Stimulated activated CD8-positive, alpha-beta memory T cell treated with anti-CD3 and anti-CD28 coated beads, Interleukin-4, amount 100 ng/mL, for 4 hours (primary cell): ENCODE measurements around the gene DCAF15.
"Not testable (repeated sequence)": the region's sequence is repeated elsewhere in the genome, so short reads cannot be mapped to it uniquely, and the experiment has no call there.

Experiments
- DNase-seq, 2 donors: peaks; one replicate each; pipeline ENCODE4 v3.0.0-alpha.2; 2020; ENCODE audit warnings: low read depth in 2 of 2, low spot score in 1 of 2

DCAF15 gene

GRCh38 chr19:13952154-13952930 lies at the start of gene DCAF15:
TSS of gene DCAF15 (plus strand) at chr19:13952509. CDS start at chr19:13952513, 4 bp downstream.
- peak; percentile 98 for DNase-seq

GRCh38 chr19:13902993-13903555 lies 49.2 kb upstream of the DCAF15 start:
- no peak for DNase-seq

- peak; percentile 90 to 92 for DNase-seq
Measured at GRCh38 chr19:13905634-13906520, 46.4 kb upstream of the DCAF15 start, which contains the start of the genes BRME1 and CC2D1A. TSS of gene BRME1 (minus strand) at chr19:13906117. CDS start at chr19:13904892, 1,225 bp downstream. TSS of gene CC2D1A (plus strand) at chr19:13906201. CDS start at chr19:13906442, 241 bp downstream.

GRCh38 chr19:13906521-13906904 lies 45.8 kb upstream of the DCAF15 start:
- no peak for DNase-seq

GRCh38 chr19:13906910-13907309 lies 45.4 kb upstream of the DCAF15 start:
- no peak for DNase-seq

GRCh38 chr19:13908674-13909073 lies 43.6 kb upstream of the DCAF15 start:
- no peak for DNase-seq

- no peak for DNase-seq
Measured at GRCh38 chr19:13909430-13909829, 42.9 kb upstream of the DCAF15 start.

GRCh38 chr19:13913352-13913751 lies 39.0 kb upstream of the DCAF15 start:
- no peak for DNase-seq

- no peak for DNase-seq
Measured at GRCh38 chr19:13914777-13915176, 37.5 kb upstream of the DCAF15 start.

GRCh38 chr19:13917888-13918406 lies 34.4 kb upstream of the DCAF15 start:
- no peak for DNase-seq

GRCh38 chr19:13918726-13919411 lies 33.4 kb upstream of the DCAF15 start:
- DNase-seq = no peak

GRCh38 chr19:13920524-13920923 lies 31.8 kb upstream of the DCAF15 start:
- no peak for DNase-seq

GRCh38 chr19:13920940-13921747 lies 31.2 kb upstream of the DCAF15 start:
- no peak for DNase-seq

- not testable (repeated sequence) for DNase-seq
Measured at GRCh38 chr19:13922118-13922517, 30.2 kb upstream of the DCAF15 start.

GRCh38 chr19:13923194-13923987 lies 28.9 kb upstream of the DCAF15 start:
- DNase-seq = no peak

GRCh38 chr19:13926010-13926409 lies 26.3 kb upstream of the DCAF15 start:
- no peak for DNase-seq

- DNase-seq = no peak
Measured at GRCh38 chr19:13926715-13927114, 25.6 kb upstream of the DCAF15 start.

- no peak for DNase-seq
Measured at GRCh38 chr19:13929340-13929739, 23.0 kb upstream of the DCAF15 start.

- DNase-seq = no peak
Measured at GRCh38 chr19:13929956-13930355, 22.4 kb upstream of the DCAF15 start.
